ENCODE data around the gene CEACAM19.

CEACAM19 gene

GRCh38 chr19:44696939-44697669 lies 25.8 kb downstream of the CEACAM19 start:
- no peak overlapping the region for H3K4me3 ChIP-seq (ENCODE audit: low read depth in 1 of 2, low read length in 2 of 2)
- no peaks in the 10 kb centered on the region for H3K36me3 ChIP-seq (ENCODE audit: insufficient read depth, low read length)
- no peaks in the 10 kb centered on the region for H3K9me3 ChIP-seq (ENCODE audit: low read length)
- no peaks in the 10 kb centered on the region for H3K4me1 ChIP-seq (ENCODE audit: insufficient read depth, low read length)
- peaks cover 0 to 14% of the 10 kb centered on the region in 2 donors for H3K27me3 ChIP-seq (ENCODE audit: control insufficient read depth in 1 of 2, insufficient read depth in 2 of 2, low read length in 2 of 2)
- no peak overlapping the region for H3K9ac ChIP-seq (ENCODE audit: low read length)
- no peak overlapping the region for H3K27ac ChIP-seq (ENCODE audit: low read depth, low read length)

GRCh38 chr19:44697670-44698034 lies 26.4 kb downstream of the CEACAM19 start:
- Histone ChIP-seq H3K27ac (ENCODE audit: low read depth, low read length) (no peak overlapping the region), H3K27me3 (ENCODE audit: control insufficient read depth in 1 of 2, insufficient read depth in 2 of 2, low read length in 2 of 2) (peaks cover 0 to 14% of the 10 kb centered on the region in 2 donors), H3K9ac (ENCODE audit: low read length) (no peak overlapping the region), H3K4me3 (ENCODE audit: low read depth in 1 of 2, low read length in 2 of 2) (no peak overlapping the region), H3K9me3 (ENCODE audit: low read length) (no peaks in the 10 kb centered on the region), H3K36me3 (ENCODE audit: insufficient read depth, low read length) (no peaks in the 10 kb centered on the region), H3K4me1 (ENCODE audit: insufficient read depth, low read length) (no peaks in the 10 kb centered on the region)

- H3K9me3 ChIP-seq (ENCODE audit: low read length) = no peaks in the 10 kb centered on the region
- H3K4me3 ChIP-seq (ENCODE audit: low read depth in 1 of 2, low read length in 2 of 2) = no peak within 1 kb of the TSS
- no peak within 1 kb of the TSS for H3K9ac ChIP-seq (ENCODE audit: low read length)
- H3K27ac ChIP-seq (ENCODE audit: low read depth, low read length) = no peak within 1 kb of the TSS
- H3K4me1 ChIP-seq (ENCODE audit: insufficient read depth, low read length) = no peaks in the 10 kb centered on the region
- no peaks in the 10 kb centered on the region for H3K36me3 ChIP-seq (ENCODE audit: insufficient read depth, low read length)
- H3K27me3 ChIP-seq (ENCODE audit: control insufficient read depth in 1 of 2, insufficient read depth in 2 of 2, low read length in 2 of 2) = peaks cover 0 to 14% of the 10 kb centered on the region in 2 donors
Measured at GRCh38 chr19:44698492-44699201, 27.4 kb downstream of the CEACAM19 start, which contains the start of gene CEACAM16. Gene CEACAM16, plus strand, starts transcription at chr19:44699151. Its CDS starts 2,306 bp downstream, at chr19:44701457.

GRCh38 chr19:44700547-44700946 lies 29.3 kb downstream of the CEACAM19 start:
- H3K4me3 ChIP-seq (ENCODE audit: low read depth in 1 of 2, low read length in 2 of 2) = no peak overlapping the region
- H3K36me3 ChIP-seq (ENCODE audit: insufficient read depth, low read length) = no peaks in the 10 kb centered on the region
- no peak overlapping the region for H3K9ac ChIP-seq (ENCODE audit: low read length)
- no peaks in the 10 kb centered on the region for H3K9me3 ChIP-seq (ENCODE audit: low read length)
- no peaks in the 10 kb centered on the region for H3K4me1 ChIP-seq (ENCODE audit: insufficient read depth, low read length)
- peaks cover 0 to 14% of the 10 kb centered on the region in 2 donors for H3K27me3 ChIP-seq (ENCODE audit: control insufficient read depth in 1 of 2, insufficient read depth in 2 of 2, low read length in 2 of 2)
- H3K27ac ChIP-seq (ENCODE audit: low read depth, low read length) = no peak overlapping the region

- Histone ChIP-seq H3K36me3 (ENCODE audit: insufficient read depth, low read length) (no peaks in the 10 kb centered on the region), H3K27ac (ENCODE audit: low read depth, low read length) (no peak overlapping the region), H3K4me3 (ENCODE audit: low read depth in 1 of 2, low read length in 2 of 2) (no peak overlapping the region), H3K9ac (ENCODE audit: low read length) (no peak overlapping the region), H3K27me3 (ENCODE audit: control insufficient read depth in 1 of 2, insufficient read depth in 2 of 2, low read length in 2 of 2) (peaks cover 0 to 14% of the 10 kb centered on the region in 2 donors), H3K9me3 (ENCODE audit: low read length) (no peaks in the 10 kb centered on the region), H3K4me1 (ENCODE audit: insufficient read depth, low read length) (no peaks in the 10 kb centered on the region)
Measured at GRCh38 chr19:44701228-44701627, 29.9 kb downstream of the CEACAM19 start.

- H3K9me3 ChIP-seq (ENCODE audit: low read length) = no peaks in the 10 kb centered on the region
- no peak overlapping the region for H3K4me3 ChIP-seq (ENCODE audit: low read depth in 1 of 2, low read length in 2 of 2)
- H3K36me3 ChIP-seq (ENCODE audit: insufficient read depth, low read length) = no peaks in the 10 kb centered on the region
- H3K4me1 ChIP-seq (ENCODE audit: insufficient read depth, low read length) = no peaks in the 10 kb centered on the region
- no peak overlapping the region for H3K27ac ChIP-seq (ENCODE audit: low read depth, low read length)
- H3K27me3 ChIP-seq (ENCODE audit: control insufficient read depth in 1 of 2, insufficient read depth in 2 of 2, low read length in 2 of 2) = peaks cover 0 to 8% of the 10 kb centered on the region in 2 donors
- no peak overlapping the region for H3K9ac ChIP-seq (ENCODE audit: low read length)
Measured at GRCh38 chr19:44702551-44703176, 31.4 kb downstream of the CEACAM19 start.

GRCh38 chr19:44703336-44704078 lies 32.2 kb downstream of the CEACAM19 start:
- Histone ChIP-seq H3K36me3 (ENCODE audit: insufficient read depth, low read length) (no peaks in the 10 kb centered on the region), H3K4me1 (ENCODE audit: insufficient read depth, low read length) (no peaks in the 10 kb centered on the region), H3K9me3 (ENCODE audit: low read length) (no peaks in the 10 kb centered on the region), H3K27ac (ENCODE audit: low read depth, low read length) (no peak overlapping the region), H3K9ac (ENCODE audit: low read length) (no peak overlapping the region), H3K4me3 (ENCODE audit: low read depth in 1 of 2, low read length in 2 of 2) (no peak overlapping the region), H3K27me3 (ENCODE audit: control insufficient read depth in 1 of 2, insufficient read depth in 2 of 2, low read length in 2 of 2) (no peaks in the 10 kb centered on the region)

- Histone ChIP-seq H3K36me3 (ENCODE audit: insufficient read depth, low read length) (no peaks in the 10 kb centered on the region), H3K9me3 (ENCODE audit: low read length) (no peaks in the 10 kb centered on the region), H3K27ac (ENCODE audit: low read depth, low read length) (no peak overlapping the region), H3K27me3 (ENCODE audit: control insufficient read depth in 1 of 2, insufficient read depth in 2 of 2, low read length in 2 of 2) (no peaks in the 10 kb centered on the region), H3K4me3 (ENCODE audit: low read depth in 1 of 2, low read length in 2 of 2) (no peak overlapping the region), H3K9ac (ENCODE audit: low read length) (no peak overlapping the region), H3K4me1 (ENCODE audit: insufficient read depth, low read length) (no peaks in the 10 kb centered on the region)
Measured at GRCh38 chr19:44704982-44705381, 33.7 kb downstream of the CEACAM19 start.

- Histone ChIP-seq H3K9me3 (ENCODE audit: low read length) (no peaks in the 10 kb centered on the region), H3K4me1 (ENCODE audit: insufficient read depth, low read length) (no peaks in the 10 kb centered on the region), H3K27ac (ENCODE audit: low read depth, low read length) (no peak overlapping the region), H3K27me3 (ENCODE audit: control insufficient read depth in 1 of 2, insufficient read depth in 2 of 2, low read length in 2 of 2) (no peaks in the 10 kb centered on the region), H3K36me3 (ENCODE audit: insufficient read depth, low read length) (no peaks in the 10 kb centered on the region), H3K4me3 (ENCODE audit: low read depth in 1 of 2, low read length in 2 of 2) (no peak overlapping the region), H3K9ac (ENCODE audit: low read length) (no peak overlapping the region)
Measured at GRCh38 chr19:44705502-44706010, 34.3 kb downstream of the CEACAM19 start.

- Histone ChIP-seq H3K27ac (ENCODE audit: low read depth, low read length) (no peak overlapping the region), H3K4me3 (ENCODE audit: low read depth in 1 of 2, low read length in 2 of 2) (no peak overlapping the region), H3K36me3 (ENCODE audit: insufficient read depth, low read length) (no peaks in the 10 kb centered on the region), H3K9ac (ENCODE audit: low read length) (no peak overlapping the region), H3K9me3 (ENCODE audit: low read length) (no peaks in the 10 kb centered on the region), H3K4me1 (ENCODE audit: insufficient read depth, low read length) (no peaks in the 10 kb centered on the region), H3K27me3 (ENCODE audit: control insufficient read depth in 1 of 2, insufficient read depth in 2 of 2, low read length in 2 of 2) (no peaks in the 10 kb centered on the region)
Measured at GRCh38 chr19:44706506-44707236, 35.4 kb downstream of the CEACAM19 start.

All from muscle layer of colon (tissue), 2 donors.